Small intestine (tissue), 7 donors: Measurements from ENCODE around the gene SLC7A14. TPM values are rescaled to one million over a fixed set of nuclear protein-coding genes. Genes with fewer than 3 reads are reported as not detected.
A peak's percentile ranks its signal among the peaks of the same experiment; 100 is the strongest.

Experiments used
- DNase-seq, 2 donors: peaks; one replicate each; pipeline versions ENCODE4 v3.0.0 to v3.0.0-alpha.2; 2013
- FAIRE-seq: peaks from 2 replicates; lab custom pipeline; 2012; peaks lifted over from hg19 to GRCh38; lab: Jason Lieb, UNC
- H3K27ac ChIP-seq, 3 donors: one replicate each; pipeline ENCODE4 v1.5.1; 2013; ENCODE audit warnings: low read length in 2 of 3, mild to moderate bottlenecking in 2 of 3, control low read depth in 1 of 3, inconsistent platforms in 1 of 3, low read depth in 1 of 3, moderate library complexity in 1 of 3
- H3K27me3 ChIP-seq, 3 donors: one replicate each; pipeline ENCODE4 v1.6.1; 2013; ENCODE audit warnings: low read length in 3 of 3, inconsistent platforms in 1 of 3; ENCODE audit not compliant: control insufficient read depth in 3 of 3, insufficient read depth in 3 of 3
- H3K36me3 ChIP-seq, 3 donors: one replicate each; pipeline ENCODE4 v1.6.1; 2013; ENCODE audit warnings: low read length in 3 of 3, inconsistent platforms in 1 of 3, low read depth in 1 of 3, mild to moderate bottlenecking in 1 of 3, moderate library complexity in 1 of 3; ENCODE audit not compliant: control insufficient read depth in 3 of 3, insufficient read depth in 2 of 3
- H3K4me1 ChIP-seq, 3 donors: one replicate each; pipeline ENCODE4 v1.6.1; 2013; ENCODE audit warnings: low read length in 2 of 3, inconsistent platforms in 1 of 3, low read depth in 1 of 3, mild to moderate bottlenecking in 1 of 3, moderate library complexity in 1 of 3; ENCODE audit not compliant: control insufficient read depth in 3 of 3, insufficient read depth in 2 of 3
- H3K4me3 ChIP-seq, 3 donors: one replicate each; pipeline ENCODE4 v1.5.1; 2013; ENCODE audit warnings: low read length in 3 of 3, control low read depth in 1 of 3, inconsistent platforms in 1 of 3, low read depth in 1 of 3, mild to moderate bottlenecking in 1 of 3, moderate library complexity in 1 of 3
- H3K9me3 ChIP-seq, 2 donors: one replicate each; pipeline ENCODE4 v1.6.1; 2013; ENCODE audit warnings: low read depth in 1 of 2, low read length in 1 of 2; ENCODE audit not compliant: control insufficient read depth in 2 of 2, insufficient read depth in 1 of 2
- WGBS, 3 donors: extraction: QIAGEN DNeasy Blood & Tissue Kit; methylation state at CpG; one replicate each; pipeline ENCODE4 v1.1.7; 2013; 5-methylcytosine and 5-hydroxymethylcytosine counted together
- polyA plus RNA-seq, 4 donors: library from polyadenylated mRNA; stranded (reverse) in 3 of 4; unstranded in 1 of 4; fragments of 200-250 nt in 3 of 4; fragments of 120-200 nt in 1 of 4; gene quantifications; one replicate each; pipeline versions ENCODE4 v1.2.1 to v1.2.3, GENCODE V29; 2013
- donor health status: healthy with polysubstance abuse.
- donor health status: control.
- donor health status: control.
- donor health status: Bipolar disorder and iron deficiency.
- donor health status: healthy.

Gene SLC7A14
- polyA plus RNA-seq, 4 donors: 1.0 to 1.6 TPM; not detected in 2

GRCh38 chr3:170622369-170623159, 36.7 kb upstream of the SLC7A14 start:
- WGBS, 3 donors: 44 to 75% (median 66%) methylated on average over 5 of the region's 5 CpGs
- H3K27ac ChIP-seq: no peak overlapping the region
- H3K27me3 ChIP-seq: no peaks in the 10 kb centered on the region
- H3K36me3 ChIP-seq: no peaks in the 10 kb centered on the region
- H3K9me3 ChIP-seq: peaks cover 0 to 6% of the 10 kb centered on the region in 2 donors
- DNase-seq: peak in 1 of 2 donors; percentile 13
- no peak overlapping the region for H3K4me3 ChIP-seq
- no peak for FAIRE-seq
- H3K4me1 ChIP-seq: no peaks in the 10 kb centered on the region

- no peaks in the 10 kb centered on the region for H3K4me1 ChIP-seq
- no peak for FAIRE-seq
- peaks cover 0 to 6% of the 10 kb centered on the region in 2 donors for H3K9me3 ChIP-seq
- no peaks in the 10 kb centered on the region for H3K27me3 ChIP-seq
- no peak overlapping the region for H3K27ac ChIP-seq
- 60 to 87% (median 81%) methylated on average over 5 of the region's 5 CpGs for WGBS, 3 donors
- no peak for DNase-seq
- H3K4me3 ChIP-seq: no peak overlapping the region
- no peaks in the 10 kb centered on the region for H3K36me3 ChIP-seq
Measured at GRCh38 chr3:170621256-170621655, 35.4 kb upstream of the SLC7A14 start.

GRCh38 chr3:170614214-170614966, 28.5 kb upstream of the SLC7A14 start:
- Histone ChIP-seq H3K9me3 (no peaks in the 10 kb centered on the region), H3K27me3 (no peaks in the 10 kb centered on the region), H3K4me1 (no peaks in the 10 kb centered on the region), H3K27ac (no peak overlapping the region), H3K4me3 (no peak overlapping the region), H3K36me3 (no peaks in the 10 kb centered on the region)
- no peak for FAIRE-seq
- WGBS, 3 donors: 54 to 64% (median 63%) methylated on average over 5 of the region's 5 CpGs
- DNase-seq: peak in 1 of 2 donors; percentile 22

GRCh38 chr3:170611751-170612150, 25.9 kb upstream of the SLC7A14 start:
- H3K4me3 ChIP-seq: no peak overlapping the region
- no peaks in the 10 kb centered on the region for H3K36me3 ChIP-seq
- H3K27me3 ChIP-seq: no peaks in the 10 kb centered on the region
- 79 to 95% (median 95%) methylated on average over 2 of the region's 2 CpGs for whole genome bisulfite sequencing, 3 donors
- H3K4me1 ChIP-seq: no peaks in the 10 kb centered on the region
- FAIRE-seq (no peak), DNase-seq (no peak)
- H3K27ac ChIP-seq: no peak overlapping the region
- no peaks in the 10 kb centered on the region for H3K9me3 ChIP-seq

- FAIRE-seq: no peak
- no peak overlapping the region for H3K4me3 ChIP-seq
- H3K27ac ChIP-seq: no peak overlapping the region
- H3K9me3 ChIP-seq: no peaks in the 10 kb centered on the region
- no peaks in the 10 kb centered on the region for H3K4me1 ChIP-seq
- 89 to 95% (median 95%) methylated on average over 8 of the region's 8 CpGs for WGBS, 3 donors
- H3K27me3 ChIP-seq: no peaks in the 10 kb centered on the region
- no peak for DNase-seq
- H3K36me3 ChIP-seq: no peaks in the 10 kb centered on the region
Measured at GRCh38 chr3:170610321-170610884, 24.5 kb upstream of the SLC7A14 start.

- Histone ChIP-seq H3K9me3 (no peaks in the 10 kb centered on the region), H3K27ac (no peak overlapping the region), H3K27me3 (peaks cover 0 to 3% (median 0%) of the 10 kb centered on the region in 3 donors), H3K4me3 (no peak overlapping the region), H3K4me1 (no peaks in the 10 kb centered on the region), H3K36me3 (no peaks in the 10 kb centered on the region)
- DNase-seq (no peak), FAIRE-seq (no peak)
- WGBS, 3 donors: 48 to 71% (median 60%) methylated on average over 1 of the region's 1 CpG
Measured at GRCh38 chr3:170608475-170608874, 22.6 kb upstream of the SLC7A14 start.

- peaks cover 0 to 3% (median 0%) of the 10 kb centered on the region in 3 donors for H3K27me3 ChIP-seq
- no peak for FAIRE-seq
- 69 to 81% (median 74%) methylated on average over 3 of the region's 3 CpGs for WGBS, 3 donors
Measured at GRCh38 chr3:170606675-170607074, 20.8 kb upstream of the SLC7A14 start.

GRCh38 chr3:170605490-170605889, 19.6 kb upstream of the SLC7A14 start:
- Histone ChIP-seq H3K27ac (no peak overlapping the region), H3K4me1 (peaks cover 0 to 3% (median 0%) of the 10 kb centered on the region in 3 donors), H3K4me3 (no peak overlapping the region), H3K9me3 (no peaks in the 10 kb centered on the region), H3K36me3 (no peaks in the 10 kb centered on the region), H3K27me3 (peaks cover 0 to 3% (median 0%) of the 10 kb centered on the region in 3 donors)
- FAIRE-seq: no peak
- DNase-seq: no peak

More at GRCh38 chr3:170606675-170607074, 20.8 kb upstream of the SLC7A14 start:
- Histone ChIP-seq H3K27ac (no peak overlapping the region), H3K9me3 (no peaks in the 10 kb centered on the region), H3K4me1 (no peaks in the 10 kb centered on the region), H3K36me3 (no peaks in the 10 kb centered on the region), H3K4me3 (no peak overlapping the region)
- DNase-seq: no peak
